Bone marrow (tissue), 2 donors: ENCODE data around the gene SERPINF2.
"Not testable (repeated sequence)": the region's sequence is repeated elsewhere in the genome, so short reads cannot be mapped to it uniquely, and the experiment has no call there.

Experiments used
- DNase-seq, 2 donors: peaks; one replicate each; lab custom pipeline; 2025; lab: John Stamatoyannopoulos, UW

The SERPINF2 gene

GRCh38 chr17:1789936-1790335, 47.3 kb downstream of the SERPINF2 start:
- no peak for DNase-seq

- no peak for DNase-seq
Observed at GRCh38 chr17:1792495-1793446, 50.1 kb downstream of the SERPINF2 start.

GRCh38 chr17:1793447-1793806, 50.8 kb downstream of the SERPINF2 start:
- no peak for DNase-seq

GRCh38 chr17:1796800-1797199, 54.1 kb downstream of the SERPINF2 start:
- no peak for DNase-seq

- DNase-seq: no peak
Observed at GRCh38 chr17:1797323-1797722, 54.7 kb downstream of the SERPINF2 start.

GRCh38 chr17:1797846-1798245, 55.2 kb downstream of the SERPINF2 start:
- not testable (repeated sequence) for DNase-seq

- DNase-seq: no peak
Observed at GRCh38 chr17:1800240-1800639, 57.6 kb downstream of the SERPINF2 start.

- DNase-seq: no peak
Observed at GRCh38 chr17:1800712-1801111, 58.0 kb downstream of the SERPINF2 start.

- no peak for DNase-seq
Observed at GRCh38 chr17:1802429-1802828, 59.8 kb downstream of the SERPINF2 start.

- DNase-seq: no peak
Observed at GRCh38 chr17:1803280-1803679, 60.6 kb downstream of the SERPINF2 start.
